Natural killer cell (primary cell): Measurements from ENCODE around the gene PIK3AP1. TPM values are rescaled to one million over a fixed set of nuclear protein-coding genes. Genes with fewer than 3 reads are reported as not detected.

ENCODE experiments used
- ATAC-seq, 3 donors: fragments of 150-1000 bp in 2 of 3; fragments of 200-7000 bp in 1 of 3; cut with Tn5 transposase; 1 replicate in 1 of 3; 2 replicates in 2 of 3; pipeline ENCODE4 v1.10.0; 2021; ENCODE audit warnings: mild to moderate bottlenecking in 2 of 3, moderate library complexity in 2 of 3
- DNase-seq, 2 donors: peaks; one replicate each; pipeline versions ENCODE4 v3.0.0 to v3.0.0-alpha.2; 2013 to 2021; ENCODE audit warnings: mixed read lengths in 1 of 2
- H3K27ac ChIP-seq: one replicate; pipeline ENCODE4 v1.5.1; 2013; ENCODE audit warnings: mild to moderate bottlenecking, low read length
- H3K27me3 ChIP-seq: one replicate; pipeline ENCODE4 v1.6.1; 2013; ENCODE audit warnings: low read length; ENCODE audit not compliant: control insufficient read depth, insufficient read depth
- H3K36me3 ChIP-seq: one replicate; pipeline ENCODE4 v1.6.1; 2013; ENCODE audit warnings: low read length; ENCODE audit not compliant: control insufficient read depth, insufficient read depth
- H3K4me1 ChIP-seq: one replicate; pipeline ENCODE4 v1.6.1; 2013; ENCODE audit warnings: low read length; ENCODE audit not compliant: control insufficient read depth, insufficient read depth
- H3K4me3 ChIP-seq: one replicate; pipeline ENCODE4 v1.5.1; 2013; ENCODE audit warnings: low read length
- H3K9me3 ChIP-seq: one replicate; pipeline ENCODE4 v1.6.1; 2013; ENCODE audit warnings: low read length; ENCODE audit not compliant: control insufficient read depth, insufficient read depth
- H3K27ac Mint-ChIP-seq, 2 donors: one replicate each; pipeline ENCODE4 v1.8.0; 2022; ENCODE audit warnings: mild to moderate bottlenecking in 2 of 2, mixed read lengths in 2 of 2, moderate library complexity in 1 of 2
- H3K27me3 Mint-ChIP-seq, 2 donors: one replicate each; pipeline ENCODE4 v1.8.0; 2022; ENCODE audit warnings: low read depth in 2 of 2, mixed read lengths in 2 of 2
- H3K36me3 Mint-ChIP-seq: one replicate; pipeline ENCODE4 v1.8.0; 2022; ENCODE audit warnings: mixed read lengths
- H3K4me1 Mint-ChIP-seq, 2 donors: one replicate each; pipeline ENCODE4 v1.8.0; 2022; ENCODE audit warnings: mixed read lengths in 2 of 2
- H3K4me3 Mint-ChIP-seq: one replicate; pipeline ENCODE4 v1.8.0; 2022; ENCODE audit warnings: mild to moderate bottlenecking, moderate library complexity, mixed read lengths
- H3K9me3 Mint-ChIP-seq, 2 donors: one replicate each; pipeline ENCODE4 v1.8.0; 2022; ENCODE audit warnings: mixed read lengths in 2 of 2
- CTCF ChIP-seq: fragments of 200-600 bp; IDR thresholded peaks from one replicate; pipeline ENCODE4 v1.8.0; 2022; ENCODE audit warnings: antibody characterized with exemption
- WGBS: methylation state at CpG from one replicate; pipeline ENCODE4 v1.1.7; 2013; ENCODE audit warnings: missing lambda C conversion rate; ENCODE audit not compliant: insufficient coverage; 5-methylcytosine and 5-hydroxymethylcytosine counted together
- intact Hi-C: fragments of 100-400 bp; cut with micrococcal nuclease; formaldehyde crosslinking; loops from one replicate; pipeline ENCODE4 v1.14.2; 2022
- total RNA-seq, 4 donors: library from RNA; stranded (reverse); fragments of 120-200 nt in 1 of 4; gene quantifications; one replicate each; pipeline versions ENCODE4 v1.2.3 to v1.2.4, GENCODE V29; 2013 to 2022

The PIK3AP1 gene
- total RNA-seq, 3 donors from 2014 or later (not counting 1 experiment from before 2014, with no cell fraction given): 95.3 to 137 (median 97.1) TPM

GRCh38 chr10:96650958-96651357, 69.4 kb downstream of the PIK3AP1 start:
- Mint-ChIP-seq H3K4me3 (peak overlapping the region; percentile 69), H3K36me3 (peaks cover 14% of the 10 kb centered on the region), H3K27me3 (no peaks in the 10 kb centered on the region), H3K9me3 (no peaks in the 10 kb centered on the region), H3K27ac (peak overlapping the region; percentile 90 to 93), H3K4me1 (peaks cover 70 to 76% of the 10 kb centered on the region in 2 donors)
- H3K4me1 ChIP-seq: peaks cover 74% of the 10 kb centered on the region
- H3K36me3 ChIP-seq: peaks cover 46% of the 10 kb centered on the region
- DNase-seq (no peak), ATAC-seq (peak in 1 of 3 donors; percentile 11)
- no peak overlapping the region for H3K4me3 ChIP-seq
- intact Hi-C loops: loop anchor here (5.0 kb wide), 1 partner anchor 64 kb away; the partner anchor contains the start of gene TM9SF3
- H3K27ac ChIP-seq: peak overlapping the region; percentile 83
- WGBS: 39% methylated on average over 6 of the region's 7 CpGs
- no peak for TF ChIP-seq CTCF
- H3K9me3 ChIP-seq: no peaks in the 10 kb centered on the region
- no peaks in the 10 kb centered on the region for H3K27me3 ChIP-seq

- peak overlapping the region; percentile 87 for H3K27ac Mint-ChIP-seq
- TF ChIP-seq CTCF: no peak
Measured at GRCh38 chr10:96648297-96648696, 72.0 kb downstream of the PIK3AP1 start.

GRCh38 chr10:96647466-96647865, 72.8 kb downstream of the PIK3AP1 start:
- Mint-ChIP-seq H3K27ac (peak overlapping the region; percentile 87), H3K36me3 (peaks cover 14% of the 10 kb centered on the region), H3K4me1 (peaks cover 47 to 57% of the 10 kb centered on the region in 2 donors), H3K27me3 (no peaks in the 10 kb centered on the region), H3K9me3 (no peaks in the 10 kb centered on the region), H3K4me3 (peak overlapping the region; percentile 65)
- H3K27me3 ChIP-seq: no peaks in the 10 kb centered on the region
- peak overlapping the region; percentile 17 for H3K27ac ChIP-seq
- peaks cover 60% of the 10 kb centered on the region for H3K36me3 ChIP-seq
- H3K9me3 ChIP-seq: no peaks in the 10 kb centered on the region
- WGBS: 54% methylated on average over 6 of the region's 6 CpGs
- peaks cover 40% of the 10 kb centered on the region for H3K4me1 ChIP-seq
- DNase-seq: no peak
- no peak for ATAC-seq
- intact Hi-C loops: no loop called here
- no peak overlapping the region for H3K4me3 ChIP-seq
- no peak for TF ChIP-seq CTCF

More at GRCh38 chr10:96648297-96648696, 72.0 kb downstream of the PIK3AP1 start:
- intact Hi-C loops: no loop called here
- DNase-seq: no peak
- H3K9me3 ChIP-seq: no peaks in the 10 kb centered on the region
- no peaks in the 10 kb centered on the region for H3K27me3 ChIP-seq
- H3K36me3 ChIP-seq: peaks cover 59% of the 10 kb centered on the region
- H3K27ac ChIP-seq: no peak overlapping the region
- H3K4me3 ChIP-seq: no peak overlapping the region
- ATAC-seq: no peak
- no peaks in the 10 kb centered on the region for H3K9me3 Mint-ChIP-seq
- peak overlapping the region; percentile 13 for H3K4me3 Mint-ChIP-seq
- peaks cover 48% of the 10 kb centered on the region for H3K4me1 ChIP-seq
- H3K4me1 Mint-ChIP-seq: peaks cover 55% of the 10 kb centered on the region in 2 donors
- 90% methylated on average over 6 of the region's 6 CpGs for WGBS
- H3K27me3 Mint-ChIP-seq: no peaks in the 10 kb centered on the region
- H3K36me3 Mint-ChIP-seq: peaks cover 14% of the 10 kb centered on the region

GRCh38 chr10:96646751-96647166, 73.6 kb downstream of the PIK3AP1 start:
- intact Hi-C loops: no loop called here
- peaks cover 60% of the 10 kb centered on the region for H3K36me3 ChIP-seq
- peak overlapping the region; percentile 9 for H3K27ac ChIP-seq
- no peak for TF ChIP-seq CTCF
- no peaks in the 10 kb centered on the region for H3K27me3 ChIP-seq
- H3K4me3 ChIP-seq: no peak overlapping the region
- Mint-ChIP-seq H3K9me3 (no peaks in the 10 kb centered on the region), H3K27me3 (no peaks in the 10 kb centered on the region), H3K4me1 (peaks cover 40 to 50% of the 10 kb centered on the region in 2 donors), H3K27ac (peak overlapping the region; percentile 87), H3K4me3 (peak overlapping the region; percentile 65), H3K36me3 (peaks cover 14% of the 10 kb centered on the region)
- 25% methylated on average over 3 of the region's 3 CpGs for WGBS
- H3K9me3 ChIP-seq: no peaks in the 10 kb centered on the region
- DNase-seq: peak in 1 of 2 donors; percentile 43
- ATAC-seq: peak; percentile 25 to 63 (median 56)
- peaks cover 32% of the 10 kb centered on the region for H3K4me1 ChIP-seq
